Activated CD4-positive, alpha-beta memory T cell treated with anti-CD3 and anti-CD28 coated beads for 36 hours (primary cell): ENCODE measurements around the gene SIAH1. TPM values are rescaled to one million over a fixed set of nuclear protein-coding genes. Genes with fewer than 3 reads are reported as not detected.
A peak's percentile ranks its signal among the peaks of the same experiment; 100 is the strongest.
"Not testable (repeated sequence)": the region's sequence is repeated elsewhere in the genome, so short reads cannot be mapped to it uniquely, and the experiment has no call there.

Source experiments
- CTCF ChIA-PET: fragments of 350-600 bp; sonication (Branson Sonifier 250); formaldehyde crosslinking; loops from one replicate; lab custom pipeline; 2021; ENCODE audit warnings: antibody characterized with exemption, inconsistent platforms; lab: Charles Lee
- POLR2A ChIA-PET: fragments of 350-600 bp; sonication (Branson Sonifier 250); formaldehyde crosslinking; loops from one replicate; lab custom pipeline; 2021; ENCODE audit warnings: antibody characterized with exemption; lab: Charles Lee
- DNase-seq: peaks from one replicate; pipeline ENCODE4 v3.0.0-alpha.2; 2020
- H3K27ac Mint-ChIP-seq: one replicate; pipeline ENCODE4 v1.8.0; 2021; ENCODE audit warnings: mixed read lengths
- H3K27me3 Mint-ChIP-seq: one replicate; pipeline ENCODE4 v1.8.0; 2021; ENCODE audit warnings: mixed read lengths
- H3K36me3 Mint-ChIP-seq: one replicate; pipeline ENCODE4 v1.8.0; 2021; ENCODE audit warnings: mixed read lengths
- H3K4me1 Mint-ChIP-seq: one replicate; pipeline ENCODE4 v1.8.0; 2021; ENCODE audit warnings: low read depth, mixed read lengths
- H3K4me3 Mint-ChIP-seq: one replicate; pipeline ENCODE4 v1.8.0; 2021; ENCODE audit warnings: mild to moderate bottlenecking, mixed read lengths
- H3K9me3 Mint-ChIP-seq: one replicate; pipeline ENCODE4 v1.8.0; 2021; ENCODE audit warnings: mixed read lengths
- intact Hi-C: fragments of 100-400 bp; cut with micrococcal nuclease; formaldehyde crosslinking; loops from one replicate; pipeline ENCODE4 v1.15.1; 2023
- total RNA-seq, 2 experiments: library from RNA; stranded (reverse); gene quantifications; one replicate each; pipeline ENCODE4 v1.2.3, GENCODE V29; 2021

The SIAH1 gene
- total RNA-seq, 2 experiments from 2014 or later = 13.0 to 13.8 TPM

- intact Hi-C loops = no loop called here
- peaks cover 9% of the 10 kb centered on the region for H3K4me1 Mint-ChIP-seq
- DNase-seq = no peak
- no peak overlapping the region for H3K4me3 Mint-ChIP-seq
- ChIA-PET POLR2A (no interaction called here), CTCF (interaction anchor here (0.6 to 1.0 kb wide), 3 partner anchors 30 to 299 kb away, joined by 3 to 4 read pairs (median 3); no protein-coding TSS in a partner anchor)
- H3K9me3 Mint-ChIP-seq = no peaks in the 10 kb centered on the region
- no peaks in the 10 kb centered on the region for H3K27me3 Mint-ChIP-seq
- peaks cover 11% of the 10 kb centered on the region for H3K36me3 Mint-ChIP-seq
- no peak overlapping the region for H3K27ac Mint-ChIP-seq
Observed at GRCh38 chr16:48323783-48324775, 61.1 kb downstream of the SIAH1 start.

GRCh38 chr16:48321317-48322036, 63.7 kb downstream of the SIAH1 start:
- H3K27me3 Mint-ChIP-seq = no peaks in the 10 kb centered on the region
- H3K9me3 Mint-ChIP-seq = no peaks in the 10 kb centered on the region
- intact Hi-C loops = no loop called here
- ChIA-PET CTCF (interaction anchor here (1.0 to 1.6 kb wide), 2 partner anchors 15 to 302 kb away, joined by 3 to 5 read pairs; no protein-coding TSS in a partner anchor), POLR2A (no interaction called here)
- DNase-seq = peak; percentile 40
- no peak overlapping the region for H3K27ac Mint-ChIP-seq
- no peak overlapping the region for H3K4me3 Mint-ChIP-seq
- H3K36me3 Mint-ChIP-seq = peaks cover 13% of the 10 kb centered on the region
- H3K4me1 Mint-ChIP-seq = peaks cover 29% of the 10 kb centered on the region

DNA sequence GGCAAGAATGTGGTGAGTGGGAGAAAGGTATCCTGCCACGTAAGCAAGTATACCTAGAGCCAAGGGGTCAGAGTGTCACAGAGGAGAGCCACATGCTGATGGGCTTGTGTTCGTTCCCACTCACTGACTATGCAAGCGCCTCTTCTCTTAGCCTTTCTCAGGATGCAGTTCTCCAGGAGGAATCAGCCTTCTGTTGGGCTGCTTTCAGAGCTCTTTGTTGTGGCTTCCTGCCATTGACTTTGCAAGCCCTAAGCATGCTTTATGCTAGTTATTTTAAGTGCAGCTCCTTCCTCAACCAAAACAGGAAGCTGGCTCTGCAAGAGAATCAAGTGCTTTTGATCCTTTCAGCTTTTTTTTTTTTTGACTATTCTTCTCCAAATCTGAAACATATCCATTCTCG, 66.6 kb downstream of the SIAH1 start:
- Mint-ChIP-seq H3K4me1 (peaks cover 37% of the 10 kb centered on the region), H3K27me3 (no peaks in the 10 kb centered on the region), H3K36me3 (peaks cover 13% of the 10 kb centered on the region), H3K9me3 (peaks cover 4% of the 10 kb centered on the region), H3K27ac (peak overlapping the region; percentile 76), H3K4me3 (no peak overlapping the region)
- ChIA-PET CTCF (interaction anchor here (0.9 to 1.2 kb wide), 2 partner anchors 154 to 305 kb away, joined by 3 to 8 read pairs; no protein-coding TSS in a partner anchor), POLR2A (no interaction called here)
- DNase-seq = peak; percentile 29
- intact Hi-C loops = loop anchor here (5.0 kb wide), 1 partner anchor 76 kb away; the partner anchor contains the start of gene LONP2

- CTCF ChIA-PET = interaction anchor here (0.8 to 1.3 kb wide), 2 partner anchors 98 to 305 kb away, joined by 3 to 5 read pairs; no protein-coding TSS in a partner anchor
Observed at GRCh38 chr16:48317614-48318315, 67.4 kb downstream of the SIAH1 start.

DNA sequence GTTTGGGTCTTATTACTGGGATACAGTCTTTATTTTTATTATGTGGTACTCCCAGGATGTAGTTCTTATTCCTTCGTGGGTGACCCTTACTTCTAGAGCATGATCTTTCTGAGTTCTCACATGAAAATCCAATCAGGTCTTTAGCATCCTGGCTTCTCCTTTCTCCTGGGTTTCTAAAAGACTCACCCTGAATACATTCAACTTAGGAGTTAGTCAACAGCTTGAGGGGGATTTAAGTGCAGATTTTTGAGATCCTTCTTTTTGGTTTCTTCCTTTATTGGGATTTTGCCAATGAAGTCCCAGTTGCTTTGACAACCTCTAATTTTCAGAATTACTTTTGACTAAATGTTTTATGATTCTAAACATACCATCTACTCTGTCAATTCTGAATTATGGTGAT, 68.2 kb downstream of the SIAH1 start:
- Mint-ChIP-seq H3K4me1 (peaks cover 37% of the 10 kb centered on the region), H3K27ac (no peak overlapping the region), H3K4me3 (no peak overlapping the region), H3K27me3 (no peaks in the 10 kb centered on the region), H3K9me3 (peaks cover 20% of the 10 kb centered on the region), H3K36me3 (peaks cover 26% of the 10 kb centered on the region)
- ChIA-PET POLR2A (no interaction called here), CTCF (interaction anchor here (0.6 to 1.3 kb wide), 2 partner anchors 58 to 306 kb away, joined by 3 to 5 read pairs; no protein-coding TSS in a partner anchor)
- intact Hi-C loops = loop anchor here (5.0 kb wide), 1 partner anchor 75 kb away; the partner anchor contains the start of gene LONP2
- DNase-seq = no peak

More at GRCh38 chr16:48317614-48318315, 67.4 kb downstream of the SIAH1 start:
- H3K27ac Mint-ChIP-seq = peak overlapping the region; percentile 76
- H3K4me3 Mint-ChIP-seq = no peak overlapping the region
- peaks cover 20% of the 10 kb centered on the region for H3K36me3 Mint-ChIP-seq
- intact Hi-C loops = loop anchor here (5.0 kb wide), 1 partner anchor 75 kb away; the partner anchor contains the start of gene LONP2
- peaks cover 12% of the 10 kb centered on the region for H3K9me3 Mint-ChIP-seq
- POLR2A ChIA-PET = no interaction called here
- peak; percentile 51 for DNase-seq
- H3K4me1 Mint-ChIP-seq = peaks cover 37% of the 10 kb centered on the region
- H3K27me3 Mint-ChIP-seq = no peaks in the 10 kb centered on the region

GRCh38 chr16:48313905-48314304, 71.3 kb downstream of the SIAH1 start:
- peaks cover 43% of the 10 kb centered on the region for H3K9me3 Mint-ChIP-seq

DNA sequence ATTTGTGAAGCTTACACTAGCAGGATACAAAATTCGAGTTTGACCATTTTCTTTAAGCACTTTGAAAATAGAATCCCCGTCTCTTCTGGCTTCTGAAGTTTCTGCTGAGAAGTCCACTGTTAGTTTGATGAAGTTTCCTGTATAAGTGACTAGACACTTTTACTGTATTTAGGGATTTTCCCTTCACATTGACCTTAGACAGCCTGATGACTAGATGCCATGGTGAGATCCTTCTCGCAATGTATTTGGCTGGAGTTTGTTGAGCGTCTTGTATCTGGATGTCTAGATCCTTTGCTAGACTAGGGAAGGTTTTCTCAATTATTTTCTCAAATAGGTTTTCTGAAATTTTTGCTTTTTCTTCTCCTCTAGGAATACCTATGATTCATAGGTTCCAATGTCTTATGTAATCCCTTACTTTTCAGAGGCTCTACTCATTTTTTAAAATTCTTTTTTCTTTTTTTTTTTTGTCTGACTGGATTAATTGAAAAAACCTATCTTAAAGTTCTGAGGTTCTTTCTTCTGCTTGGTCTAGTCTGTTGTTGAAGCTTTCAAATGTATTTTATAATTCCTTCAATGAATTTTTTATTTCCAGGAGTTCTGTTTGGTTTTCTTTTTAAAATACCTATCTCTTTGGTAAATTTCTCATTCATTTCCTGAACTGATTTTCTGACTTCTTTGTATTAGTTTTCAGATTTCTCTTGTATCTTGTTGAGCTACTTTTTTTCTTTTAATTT, 74.1 kb downstream of the SIAH1 start:
- no peaks in the 10 kb centered on the region for H3K27me3 Mint-ChIP-seq
- no peak overlapping the region for H3K27ac Mint-ChIP-seq
- peaks cover 59% of the 10 kb centered on the region for H3K9me3 Mint-ChIP-seq
- H3K36me3 Mint-ChIP-seq = peaks cover 76% of the 10 kb centered on the region
- CTCF ChIA-PET = no interaction called here
- H3K4me3 Mint-ChIP-seq = no peak overlapping the region
- no peak for DNase-seq
- H3K4me1 Mint-ChIP-seq = peaks cover 8% of the 10 kb centered on the region
- intact Hi-C loops = no loop called here
- POLR2A ChIA-PET = no interaction called here

More at GRCh38 chr16:48313905-48314304, 71.3 kb downstream of the SIAH1 start:
- H3K27ac Mint-ChIP-seq, CTCF ChIA-PET, H3K4me3 Mint-ChIP-seq, intact Hi-C loops, H3K27me3 Mint-ChIP-seq, DNase-seq, POLR2A ChIA-PET: not testable (repeated sequence)
- Mint-ChIP-seq H3K36me3 (peaks cover 57% of the 10 kb centered on the region), H3K4me1 (peaks cover 27% of the 10 kb centered on the region)

Other genes starting within 250 kb of the SIAH1 start
- gene ABCC12, start 229.4 kb downstream of the SIAH1 start, total RNA-seq = not detected
- 10 to 100 TPM; 56.6 to 56.8 TPM for gene LONP2, start 141.1 kb downstream of the SIAH1 start, total RNA-seq
- under 1 TPM; 0.15 to 0.33 TPM for gene ABCC11, start 137.9 kb downstream of the SIAH1 start, total RNA-seq
- 10 to 100 TPM; 50.8 to 56.8 TPM for gene N4BP1, start 224.8 kb upstream of the SIAH1 start, total RNA-seq